H9 (cell line): ENCODE results near the gene KIAA1549. TPM values are rescaled to one million over a fixed set of nuclear protein-coding genes. Genes with fewer than 3 reads are reported as not detected.

Experiments used
- DNase-seq: peaks from one replicate; pipeline ENCODE4 v3.0.0-alpha.2; 2017
- H2AFZ ChIP-seq: one replicate; pipeline ENCODE4 v1.6.1; 2013; ENCODE audit warnings: mild to moderate bottlenecking, low read length, control low read depth, moderate library complexity
- H2AK5ac ChIP-seq: 2 replicates; pipeline ENCODE4 v1.6.1; 2013; ENCODE audit warnings: low read length, control low read depth, mixed read lengths; ENCODE audit not compliant: insufficient read length
- H2BK120ac ChIP-seq: one replicate; pipeline ENCODE4 v1.6.1; 2013; ENCODE audit warnings: low read depth, mild to moderate bottlenecking, low read length, control low read depth, inconsistent platforms; ENCODE audit not compliant: poor library complexity, severe bottlenecking
- H2BK12ac ChIP-seq: 2 replicates; pipeline ENCODE4 v1.6.1; 2013; ENCODE audit warnings: low read length, control low read depth, mixed read lengths, low read depth; ENCODE audit not compliant: insufficient read length
- H2BK15ac ChIP-seq: 2 replicates; pipeline ENCODE4 v1.6.1; 2013; ENCODE audit warnings: low read depth, low read length, control low read depth
- H2BK20ac ChIP-seq: one replicate; pipeline ENCODE4 v1.6.1; 2013; ENCODE audit warnings: low read depth, mild to moderate bottlenecking, low read length, control low read depth, inconsistent platforms; ENCODE audit not compliant: poor library complexity, severe bottlenecking
- H2BK5ac ChIP-seq: 2 replicates; pipeline ENCODE4 v1.6.1; 2013; ENCODE audit warnings: low read length, control low read depth, mixed read lengths; ENCODE audit not compliant: insufficient read length
- H3K14ac ChIP-seq: 2 replicates; pipeline ENCODE4 v1.6.1; 2013; ENCODE audit warnings: low read length, control low read depth; ENCODE audit not compliant: insufficient read depth
- H3K18ac ChIP-seq: 2 replicates; pipeline ENCODE4 v1.6.1; 2013; ENCODE audit warnings: low read depth, mild to moderate bottlenecking, mixed read lengths, low read length, control low read depth; ENCODE audit not compliant: insufficient read length
- H3K23ac ChIP-seq: 2 replicates; pipeline ENCODE4 v1.6.1; 2013; ENCODE audit warnings: low read length, control low read depth, mixed read lengths, low read depth; ENCODE audit not compliant: insufficient read length
- H3K23me2 ChIP-seq: 2 replicates; pipeline ENCODE4 v1.6.1; 2013; ENCODE audit warnings: low read depth, mild to moderate bottlenecking, mixed read lengths, low read length, control low read depth; ENCODE audit not compliant: insufficient read length, poor library complexity, severe bottlenecking
- H3K27ac ChIP-seq: 2 replicates; pipeline ENCODE4 v1.5.1; 2013; ENCODE audit warnings: low read length, control low read depth, mixed read lengths, low read depth; ENCODE audit not compliant: insufficient read length
- H3K27me3 ChIP-seq: 2 replicates; pipeline ENCODE4 v1.6.1; 2013; ENCODE audit warnings: low read length, control low read depth, inconsistent platforms; ENCODE audit not compliant: insufficient read depth
- H3K4ac ChIP-seq: 2 replicates; pipeline ENCODE4 v1.6.1; 2013; ENCODE audit warnings: low read depth, mild to moderate bottlenecking, control low read depth, inconsistent platforms, low read length, moderate library complexity
- H3K4me1 ChIP-seq: 2 replicates; pipeline ENCODE4 v1.6.1; 2013; ENCODE audit warnings: low read length, control low read depth, inconsistent platforms; ENCODE audit not compliant: insufficient read depth
- H3K4me2 ChIP-seq: 2 replicates; pipeline ENCODE4 v1.6.1; 2013; ENCODE audit warnings: low read length, control low read depth, mixed read lengths; ENCODE audit not compliant: insufficient read length, insufficient read depth
- H3K56ac ChIP-seq: 2 replicates; pipeline ENCODE4 v1.6.1; 2013; ENCODE audit warnings: low read depth, mild to moderate bottlenecking, mixed read lengths, low read length, control low read depth; ENCODE audit not compliant: insufficient read length
- H3K79me1 ChIP-seq: 2 replicates; pipeline ENCODE4 v1.6.1; 2013; ENCODE audit warnings: low read depth, mild to moderate bottlenecking, moderate library complexity, low read length, control low read depth, inconsistent platforms; ENCODE audit not compliant: insufficient read depth, poor library complexity, severe bottlenecking
- H3K79me2 ChIP-seq: 2 replicates; pipeline ENCODE4 v1.6.1; 2013; ENCODE audit warnings: low read length, control low read depth, inconsistent platforms; ENCODE audit not compliant: insufficient read depth
- H3K9ac ChIP-seq: 2 replicates; pipeline ENCODE4 v1.6.1; 2013; ENCODE audit warnings: low read length, control low read depth, mixed read lengths; ENCODE audit not compliant: insufficient read length; ENCODE audit errors: extremely low read depth
- H3K9me3 ChIP-seq: one replicate; pipeline ENCODE4 v1.6.1; 2013; ENCODE audit warnings: low read depth, low read length, inconsistent platforms; ENCODE audit not compliant: control insufficient read depth
- H3T11ph ChIP-seq: one replicate; pipeline ENCODE4 v1.6.1; 2013; ENCODE audit warnings: mild to moderate bottlenecking, low read length, control low read depth, inconsistent platforms
- H4K20me1 ChIP-seq: one replicate; pipeline ENCODE4 v1.6.1; 2013; ENCODE audit not compliant: control insufficient read depth, insufficient read length, insufficient read depth
- H4K5ac ChIP-seq: 2 replicates; pipeline ENCODE4 v1.6.1; 2013; ENCODE audit warnings: low read depth, mild to moderate bottlenecking, mixed read lengths, low read length, control low read depth; ENCODE audit not compliant: insufficient read length
- H4K8ac ChIP-seq: replicated peaks from 2 replicates; pipeline ENCODE4 v1.6.1; 2013; ENCODE audit warnings: low read length, control low read depth, mixed read lengths, low read depth; ENCODE audit not compliant: insufficient read length
- H4K91ac ChIP-seq: 2 replicates; pipeline ENCODE4 v1.6.1; 2013; ENCODE audit warnings: low read depth, mild to moderate bottlenecking, moderate library complexity, mixed read lengths, low read length, control low read depth; ENCODE audit not compliant: insufficient read length
- H3K27ac Mint-ChIP-seq, 3 experiments: 2 replicates in 2 of 3; 3 replicates in 1 of 3; pipeline ENCODE4 v1.8.0; 2020 to 2021; ENCODE audit warnings: mixed read lengths in 3 of 3, mild to moderate bottlenecking in 1 of 3, moderate library complexity in 1 of 3
- H3K27me3 Mint-ChIP-seq: 2 replicates; pipeline ENCODE4 v1.8.0; 2021; ENCODE audit warnings: low read depth, mild to moderate bottlenecking, moderate library complexity, mixed read lengths
- H3K36me3 Mint-ChIP-seq, 3 experiments: 2 replicates in 2 of 3; 3 replicates in 1 of 3; pipeline ENCODE4 v1.8.0; 2020 to 2021; ENCODE audit warnings: low read depth in 3 of 3, mixed read lengths in 3 of 3; ENCODE audit not compliant: insufficient read depth in 1 of 3
- H3K4me1 Mint-ChIP-seq, 2 experiments: 2 replicates each; pipeline ENCODE4 v1.8.0; 2020; ENCODE audit warnings: mixed read lengths in 2 of 2
- H3K4me3 Mint-ChIP-seq, 2 experiments: 2 replicates in 1 of 2; 3 replicates in 1 of 2; pipeline ENCODE4 v1.8.0; 2020 to 2021; ENCODE audit warnings: mild to moderate bottlenecking in 2 of 2, mixed read lengths in 2 of 2, moderate library complexity in 1 of 2
- H3K9me3 Mint-ChIP-seq, 2 experiments: 2 replicates in 1 of 2; 3 replicates in 1 of 2; pipeline ENCODE4 v1.8.0; 2020; ENCODE audit warnings: mild to moderate bottlenecking in 2 of 2, mixed read lengths in 2 of 2, moderate library complexity in 1 of 2
- CTCF ChIP-seq: fragments of 200-600 bp; sonication (generic); conservative IDR thresholded peaks from 3 replicates; pipeline ENCODE4 v1.8.0; 2021; ENCODE audit warnings: antibody characterized with exemption, mild to moderate bottlenecking
- WGBS: extraction: QIAGEN DNeasy Blood & Tissue Kit; methylation state at CpG from one replicate; pipeline ENCODE4 v1.1.7; 2013; ENCODE audit warnings: missing lambda C conversion rate, low lambda C conversion rate, mixed read lengths; ENCODE audit not compliant: insufficient read length; ENCODE audit errors: extremely low coverage; 5-methylcytosine and 5-hydroxymethylcytosine counted together
- total RNA-seq: library from RNA; stranded (reverse); gene quantifications from 2 replicates; pipeline ENCODE4 v1.2.1, GENCODE V29; 2021

Gene KIAA1549
- total RNA-seq, 1 experiment from 2014 or later = 11.9 TPM

DNA sequence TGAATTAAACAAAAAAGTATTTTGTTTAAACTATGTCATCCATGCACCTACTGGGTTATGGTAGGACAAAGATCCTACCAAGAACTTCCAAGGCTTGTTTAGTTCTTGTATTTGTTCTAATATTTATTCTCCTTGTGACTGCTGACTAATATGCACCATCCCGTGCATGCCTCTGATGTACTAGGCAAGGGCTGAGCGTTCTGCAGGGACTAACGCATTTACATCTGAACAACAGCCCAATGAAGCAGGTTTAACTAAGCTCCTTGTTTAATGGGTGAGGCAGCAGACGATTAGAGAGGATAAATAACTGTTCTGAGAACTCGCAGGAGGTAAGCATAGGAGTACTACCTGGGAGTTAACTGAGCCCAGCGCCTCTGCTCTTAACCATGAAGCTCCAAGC lies 64.9 kb downstream of the KIAA1549 start:
- no peak overlapping the region for H3K18ac ChIP-seq
- H4K20me1 ChIP-seq = no peaks in the 10 kb centered on the region
- H3K23ac ChIP-seq = no peak overlapping the region
- no peak overlapping the region for H3K4ac ChIP-seq
- no peak overlapping the region for H4K8ac ChIP-seq
- DNase-seq = no peak
- no peak overlapping the region for H3T11ph ChIP-seq
- H3K4me1 Mint-ChIP-seq = peaks cover 18 to 25% of the 10 kb centered on the region in 2 experiments
- no peak overlapping the region for H4K91ac ChIP-seq
- H3K27ac ChIP-seq = no peak overlapping the region
- H3K9ac ChIP-seq = no peak overlapping the region
- no CpG with 5 or more reads among the region's 6 CpGs for WGBS
- no peak overlapping the region for H2BK5ac ChIP-seq
- H3K56ac ChIP-seq = no peak overlapping the region
- no peaks in the 10 kb centered on the region for H3K9me3 Mint-ChIP-seq
- no peak overlapping the region for H2BK20ac ChIP-seq
- H3K9me3 ChIP-seq = peaks cover 10% of the 10 kb centered on the region
- no peaks in the 10 kb centered on the region for H3K79me1 ChIP-seq
- H3K23me2 ChIP-seq = no peaks in the 10 kb centered on the region
- no peak overlapping the region for H2AK5ac ChIP-seq
- H3K27ac Mint-ChIP-seq = peak overlapping the region; percentile 11 to 91 (median 33); a peak in 2 of 7 replicates
- H3K4me2 ChIP-seq = no peak overlapping the region
- H3K79me2 ChIP-seq = 0 out of 2 replicates have a peak, but pooled peaks cover 2% of the 10 kb centered on the region
- no peak overlapping the region for H2AFZ ChIP-seq
- H3K4me3 Mint-ChIP-seq = no peak overlapping the region
- H2BK15ac ChIP-seq = no peak overlapping the region
- H3K27me3 ChIP-seq = no peaks in the 10 kb centered on the region
- no peak overlapping the region for H3K14ac ChIP-seq
- H3K4me1 ChIP-seq = no peaks in the 10 kb centered on the region
- peaks cover 25 to 30% (median 25%) of the 10 kb centered on the region in 3 experiments; a peak in 6 of 7 replicates for H3K36me3 Mint-ChIP-seq
- H2BK12ac ChIP-seq = no peak overlapping the region
- no peak for TF ChIP-seq CTCF
- H3K27me3 Mint-ChIP-seq = no peaks in the 10 kb centered on the region
- no peak overlapping the region for H2BK120ac ChIP-seq
- no peak overlapping the region for H4K5ac ChIP-seq
